Measurements from ENCODE around the gene NUMBL.

NUMBL gene

DNA sequence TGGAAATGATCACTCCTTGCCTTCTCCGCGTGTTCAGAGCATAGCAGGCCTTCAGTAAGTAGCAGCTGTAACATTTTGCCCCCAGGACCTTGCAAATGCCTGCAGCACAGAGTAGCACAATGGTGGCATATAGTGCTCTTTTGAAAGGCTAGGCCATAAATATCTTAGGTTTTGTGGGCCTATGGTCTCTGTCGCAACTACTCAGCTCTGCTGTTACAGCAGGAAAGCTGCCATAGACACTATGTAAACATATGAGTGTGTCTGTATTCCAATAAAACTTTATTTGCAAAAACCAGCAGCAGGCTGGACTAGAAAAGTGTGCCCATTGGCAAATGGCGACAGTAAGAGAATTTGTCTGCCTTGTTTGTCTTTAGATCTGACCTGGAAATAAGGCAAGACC, 35.8 kb upstream of the NUMBL start:
- no peak overlapping the region for H3K4me3 ChIP-seq
- peaks cover 24% of the 10 kb centered on the region for H3K36me3 ChIP-seq (ENCODE audit: insufficient read depth, low read length)
- no peaks in the 10 kb centered on the region for H3K9me3 ChIP-seq (ENCODE audit: low read depth, low read length)
- H3K9ac ChIP-seq (ENCODE audit: insufficient read length) = no peak overlapping the region
- DNase-seq (ENCODE audit: low read depth, low spot score) = no peak
- no peak for TF ChIP-seq POLR2AphosphoS5 (IDR thresholded peaks at IDR 0.05; ENCODE audit: borderline replicate concordance, low read depth, low read length)
- no peak for TF ChIP-seq EZH2 (IDR thresholded peaks at IDR 0.05)
- no peak for TF ChIP-seq FOXP2 (optimal IDR thresholded peaks at IDR 0.05; ENCODE audit: control extremely low read depth, extremely low read length, insufficient read depth)
- no peak overlapping the region for H3K27ac ChIP-seq

DNA sequence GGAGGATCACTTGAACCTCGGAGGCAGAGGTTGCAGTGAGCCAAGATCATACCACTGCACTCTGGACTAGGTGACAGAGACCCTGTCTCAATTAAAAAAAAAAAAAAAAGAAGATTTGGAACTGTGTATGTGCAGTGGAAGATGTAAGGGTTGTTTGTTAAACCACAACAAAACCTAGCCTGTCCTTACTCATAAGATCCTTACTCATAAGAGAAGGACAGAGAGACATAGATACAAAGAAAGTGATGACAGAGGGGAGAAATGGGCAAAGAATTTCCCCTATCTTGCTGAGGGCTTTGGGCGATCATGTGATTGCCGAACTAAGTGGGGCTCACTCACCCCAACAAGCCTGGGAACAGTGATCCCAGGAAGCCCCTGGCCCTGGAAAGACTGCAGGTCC, 34.4 kb upstream of the NUMBL start:
- Histone ChIP-seq H3K36me3 (ENCODE audit: insufficient read depth, low read length) (peaks cover 15% of the 10 kb centered on the region), H3K4me3 (no peak overlapping the region), H3K9ac (ENCODE audit: insufficient read length) (no peak overlapping the region), H3K9me3 (ENCODE audit: low read depth, low read length) (no peaks in the 10 kb centered on the region), H3K27ac (no peak overlapping the region)
- TF ChIP-seq EZH2 (IDR thresholded peaks at IDR 0.05) (no peak), FOXP2 (optimal IDR thresholded peaks at IDR 0.05; ENCODE audit: control extremely low read depth, extremely low read length, insufficient read depth) (no peak), POLR2AphosphoS5 (IDR thresholded peaks at IDR 0.05; ENCODE audit: borderline replicate concordance, low read depth, low read length) (no peak)
- DNase-seq (ENCODE audit: low read depth, low spot score) = no peak

DNA sequence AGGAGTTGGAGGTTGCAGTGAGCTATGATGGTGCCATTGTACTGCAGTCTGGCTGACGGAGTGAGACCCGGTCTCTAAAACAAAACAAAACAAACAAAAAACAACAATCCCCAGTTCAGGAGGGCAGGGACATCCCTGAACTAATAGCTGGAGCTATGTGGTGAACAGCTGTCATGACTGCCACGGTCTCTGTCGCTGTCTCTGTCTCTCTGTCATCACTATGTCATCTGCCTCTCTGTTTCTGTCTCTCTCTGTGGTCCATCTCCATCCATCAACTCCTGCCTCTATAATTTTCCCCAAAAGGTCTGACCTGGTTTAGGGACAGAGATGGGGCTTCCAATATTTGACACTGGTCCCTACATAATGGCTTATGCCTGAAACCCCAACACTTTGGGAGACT, 33.9 kb upstream of the NUMBL start:
- DNase-seq (ENCODE audit: low read depth, low spot score) = no peak
- Histone ChIP-seq H3K36me3 (ENCODE audit: insufficient read depth, low read length) (peaks cover 15% of the 10 kb centered on the region), H3K27ac (no peak overlapping the region), H3K9ac (ENCODE audit: insufficient read length) (no peak overlapping the region), H3K9me3 (ENCODE audit: low read depth, low read length) (no peaks in the 10 kb centered on the region), H3K4me3 (no peak overlapping the region)
- no peak for TF ChIP-seq FOXP2 (optimal IDR thresholded peaks at IDR 0.05; ENCODE audit: control extremely low read depth, extremely low read length, insufficient read depth)
- TF ChIP-seq POLR2AphosphoS5 (IDR thresholded peaks at IDR 0.05; ENCODE audit: borderline replicate concordance, low read depth, low read length) = no peak

GRCh38 chr19:40723661-40724254, 33.3 kb upstream of the NUMBL start:
- DNase-seq (ENCODE audit: low read depth, low spot score) = no peak
- TF ChIP-seq FOXP2 (optimal IDR thresholded peaks at IDR 0.05; ENCODE audit: control extremely low read depth, extremely low read length, insufficient read depth) (no peak), POLR2AphosphoS5 (IDR thresholded peaks at IDR 0.05; ENCODE audit: borderline replicate concordance, low read depth, low read length) (no peak), EZH2 (IDR thresholded peaks at IDR 0.05) (no peak)
- Histone ChIP-seq H3K9me3 (ENCODE audit: low read depth, low read length) (no peaks in the 10 kb centered on the region), H3K9ac (ENCODE audit: insufficient read length) (no peak overlapping the region), H3K27ac (no peak overlapping the region), H3K4me3 (no peak overlapping the region), H3K36me3 (ENCODE audit: insufficient read depth, low read length) (peaks cover 15% of the 10 kb centered on the region)

DNA sequence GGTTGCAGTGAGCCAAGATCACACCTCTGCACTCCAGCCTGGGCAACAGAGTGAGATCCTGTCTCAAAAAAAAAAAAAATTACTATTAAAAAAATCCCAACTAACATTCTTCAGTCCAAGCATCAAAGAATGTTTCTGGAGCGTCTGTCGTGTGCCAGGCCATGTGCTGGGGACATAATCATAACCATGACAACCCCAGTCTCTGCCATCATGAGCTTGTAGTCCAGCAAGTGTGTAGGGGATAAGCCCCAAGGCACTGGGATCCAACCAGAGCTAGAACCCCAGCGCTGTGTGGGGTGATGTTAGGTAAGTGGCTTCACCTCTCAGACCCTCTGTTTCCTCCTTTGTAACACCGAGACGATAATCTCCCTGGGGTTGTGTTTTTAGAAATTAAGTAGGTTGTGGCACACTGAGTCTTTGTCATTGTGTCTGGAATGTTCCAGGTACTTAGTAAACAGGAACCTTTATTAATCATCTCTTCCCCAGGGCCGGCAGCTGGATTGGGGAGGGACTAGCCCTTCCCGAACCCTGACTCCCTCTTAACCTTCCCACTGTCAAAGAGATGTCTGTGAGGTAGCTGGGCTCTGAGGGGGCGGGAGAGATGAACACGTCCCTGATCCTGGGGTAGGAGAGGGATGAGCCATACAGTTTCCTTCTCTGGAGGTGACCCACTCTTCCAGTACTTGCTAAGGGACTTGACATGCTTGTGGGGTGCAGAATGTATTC, 31.6 kb upstream of the NUMBL start:
- H3K9me3 ChIP-seq (ENCODE audit: low read depth, low read length) = no peaks in the 10 kb centered on the region
- TF ChIP-seq POLR2AphosphoS5 (IDR thresholded peaks at IDR 0.05; ENCODE audit: borderline replicate concordance, low read depth, low read length) = no peak
- TF ChIP-seq FOXP2 (optimal IDR thresholded peaks at IDR 0.05; ENCODE audit: control extremely low read depth, extremely low read length, insufficient read depth) = no peak
- H3K4me3 ChIP-seq = no peak overlapping the region
- no peak for DNase-seq (ENCODE audit: low read depth, low spot score)
- no peak overlapping the region for H3K9ac ChIP-seq (ENCODE audit: insufficient read length)
- H3K27ac ChIP-seq = no peak overlapping the region
- peaks cover 8% of the 10 kb centered on the region for H3K36me3 ChIP-seq (ENCODE audit: insufficient read depth, low read length)

DNA sequence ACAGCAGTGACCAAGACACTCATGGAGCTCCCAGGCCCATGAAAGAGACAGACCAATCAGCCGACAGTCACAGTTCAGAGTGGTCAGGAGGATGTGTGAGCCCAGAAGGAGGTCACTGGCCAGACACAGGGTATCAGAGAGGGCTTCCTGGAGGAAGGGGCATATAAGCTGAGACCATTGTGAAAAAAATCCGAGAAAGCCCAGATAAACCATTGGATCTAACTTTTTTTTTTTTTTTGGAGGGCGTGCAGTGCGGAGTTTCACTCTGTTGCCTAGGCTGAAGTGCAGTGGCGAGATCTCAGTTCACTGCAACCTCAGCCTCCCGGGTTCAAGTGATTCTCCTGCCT, 30.7 kb upstream of the NUMBL start:
- H3K9ac ChIP-seq (ENCODE audit: insufficient read length) = no peak overlapping the region
- peaks cover 1% of the 10 kb centered on the region for H3K36me3 ChIP-seq (ENCODE audit: insufficient read depth, low read length)

GRCh38 chr19:40719414-40719894, 29.0 kb upstream of the NUMBL start:
- DNase-seq (ENCODE audit: low read depth, low spot score) = no peak
- no peak overlapping the region for H3K27ac ChIP-seq
- H3K9me3 ChIP-seq (ENCODE audit: low read depth, low read length) = no peaks in the 10 kb centered on the region
- no peak for TF ChIP-seq EZH2 (IDR thresholded peaks at IDR 0.05)
- no peak for TF ChIP-seq FOXP2 (optimal IDR thresholded peaks at IDR 0.05; ENCODE audit: control extremely low read depth, extremely low read length, insufficient read depth)
- no peak for TF ChIP-seq POLR2AphosphoS5 (IDR thresholded peaks at IDR 0.05; ENCODE audit: borderline replicate concordance, low read depth, low read length)
- peak overlapping the region; percentile 84 for H3K9ac ChIP-seq (ENCODE audit: insufficient read length)
- H3K36me3 ChIP-seq (ENCODE audit: insufficient read depth, low read length) = no peaks in the 10 kb centered on the region; the same call in 1 of the 2 replicates
- no peak overlapping the region for H3K4me3 ChIP-seq

More for the DNA sequence above, 30.7 kb upstream of the NUMBL start:
- TF ChIP-seq POLR2AphosphoS5 (IDR thresholded peaks at IDR 0.05; ENCODE audit: borderline replicate concordance, low read depth, low read length) (no peak), EZH2 (IDR thresholded peaks at IDR 0.05) (no peak), FOXP2 (optimal IDR thresholded peaks at IDR 0.05; ENCODE audit: control extremely low read depth, extremely low read length, insufficient read depth) (no peak)
- no peaks in the 10 kb centered on the region for H3K9me3 ChIP-seq (ENCODE audit: low read depth, low read length)
- H3K27ac ChIP-seq = no peak overlapping the region
- H3K4me3 ChIP-seq = no peak overlapping the region
- DNase-seq (ENCODE audit: low read depth, low spot score) = no peak

DNA sequence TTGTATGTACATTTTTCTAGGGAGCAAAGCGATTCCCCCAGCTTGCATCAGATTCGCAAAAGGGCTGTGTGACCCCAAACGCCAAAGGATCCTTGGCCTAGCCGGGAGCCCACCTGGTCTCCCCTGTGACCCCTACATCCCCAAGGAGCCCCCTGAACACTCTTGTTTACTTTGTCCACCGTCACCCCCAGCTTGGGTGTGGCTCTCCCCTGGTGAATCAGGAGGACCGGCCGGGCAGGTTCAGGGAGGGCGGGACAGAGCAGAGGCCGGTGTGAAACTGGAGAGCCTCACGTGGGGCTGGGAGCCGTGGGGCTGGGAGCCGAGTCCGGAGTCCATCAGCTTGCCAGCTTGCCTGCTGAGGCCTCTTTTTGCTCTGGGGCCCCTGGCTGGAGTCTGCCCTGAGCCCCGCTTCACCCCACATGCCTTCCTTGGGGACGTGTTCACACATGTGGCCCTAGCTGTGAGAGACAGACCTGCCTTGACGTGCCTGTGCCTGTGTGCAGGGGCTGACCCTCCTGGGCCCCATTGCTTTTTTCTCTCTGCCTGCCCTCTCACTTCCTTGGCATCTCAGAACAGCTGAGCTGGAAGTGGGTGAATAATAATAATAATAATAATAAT, 28.4 kb upstream of the NUMBL start:
- no peak for DNase-seq (ENCODE audit: low read depth, low spot score)
- TF ChIP-seq FOXP2 (optimal IDR thresholded peaks at IDR 0.05; ENCODE audit: control extremely low read depth, extremely low read length, insufficient read depth) (no peak), EZH2 (IDR thresholded peaks at IDR 0.05) (no peak), POLR2AphosphoS5 (IDR thresholded peaks at IDR 0.05; ENCODE audit: borderline replicate concordance, low read depth, low read length) (no peak)
- peak overlapping the region; percentile 99 for H3K4me3 ChIP-seq
- no peaks in the 10 kb centered on the region; the same call in 1 of the 2 replicates for H3K36me3 ChIP-seq (ENCODE audit: insufficient read depth, low read length)
- peak overlapping the region; percentile 84 for H3K9ac ChIP-seq (ENCODE audit: insufficient read length)
- no peak overlapping the region for H3K27ac ChIP-seq
- H3K9me3 ChIP-seq (ENCODE audit: low read depth, low read length) = no peaks in the 10 kb centered on the region
